ENCODE results near the gene SP3.

DNA sequence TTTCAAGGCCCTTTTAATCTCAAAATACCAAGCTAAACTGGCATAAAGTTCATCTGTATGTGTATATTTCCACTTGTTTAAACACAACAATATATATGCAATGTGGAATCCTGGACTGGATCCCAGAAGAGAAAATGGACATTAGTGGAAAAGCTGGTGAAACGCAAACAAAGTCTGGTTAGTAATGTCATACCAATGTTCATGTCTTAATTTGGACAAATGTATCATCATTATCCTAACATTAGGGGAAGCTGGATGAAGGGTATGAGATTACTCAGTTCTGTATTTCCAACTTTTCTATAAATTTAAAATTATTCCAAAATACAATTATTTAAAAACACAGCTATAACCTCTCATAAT, 3.8 kb downstream of the SP3 start:
- TF ChIP-seq, protein P1, sequence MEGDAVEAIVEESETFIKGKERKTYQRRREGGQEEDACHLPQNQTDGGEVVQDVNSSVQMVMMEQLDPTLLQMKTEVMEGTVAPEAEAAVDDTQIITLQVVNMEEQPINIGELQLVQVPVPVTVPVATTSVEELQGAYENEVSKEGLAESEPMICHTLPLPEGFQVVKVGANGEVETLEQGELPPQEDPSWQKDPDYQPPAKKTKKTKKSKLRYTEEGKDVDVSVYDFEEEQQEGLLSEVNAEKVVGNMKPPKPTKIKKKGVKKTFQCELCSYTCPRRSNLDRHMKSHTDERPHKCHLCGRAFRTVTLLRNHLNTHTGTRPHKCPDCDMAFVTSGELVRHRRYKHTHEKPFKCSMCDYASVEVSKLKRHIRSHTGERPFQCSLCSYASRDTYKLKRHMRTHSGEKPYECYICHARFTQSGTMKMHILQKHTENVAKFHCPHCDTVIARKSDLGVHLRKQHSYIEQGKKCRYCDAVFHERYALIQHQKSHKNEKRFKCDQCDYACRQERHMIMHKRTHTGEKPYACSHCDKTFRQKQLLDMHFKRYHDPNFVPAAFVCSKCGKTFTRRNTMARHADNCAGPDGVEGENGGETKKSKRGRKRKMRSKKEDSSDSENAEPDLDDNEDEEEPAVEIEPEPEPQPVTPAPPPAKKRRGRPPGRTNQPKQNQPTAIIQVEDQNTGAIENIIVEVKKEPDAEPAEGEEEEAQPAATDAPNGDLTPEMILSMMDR (optimal IDR thresholded peaks at IDR 0.05 in 1 of 3, IDR thresholded peaks at IDR 0.05 in 1 of 3, conservative IDR thresholded peaks at IDR 0.05 in 1 of 3; ENCODE audit: extremely low read depth in 1 of 3, insufficient read depth in 2 of 3, low read length in 3 of 3) = no peak
- no peak for TF ChIP-seq EZH2 (IDR thresholded peaks at IDR 0.05; ENCODE audit: low read length)

All from keratinocyte (primary cell).